H1 (cell line): ENCODE data around the gene SKIC8. TPM values are rescaled to one million over a fixed set of nuclear protein-coding genes. Genes with fewer than 3 reads are reported as not detected.
A peak's percentile ranks its signal among the peaks of the same experiment; 100 is the strongest.

Experiments
- CTCF ChIA-PET: fragments of 300-600 bp; sonication (Branson Sonifier 250); formaldehyde crosslinking; loops from one replicate; lab custom pipeline; 2021; ENCODE audit not compliant: partially characterized antibody; lab: Charles Lee
- POLR2A ChIA-PET: fragments of 300-600 bp; sonication (Branson Sonifier 250); formaldehyde crosslinking; loops from one replicate; lab custom pipeline; 2021; ENCODE audit warnings: inconsistent platforms; ENCODE audit not compliant: partially characterized antibody; lab: Charles Lee
- DNase-seq, 2 experiments: peaks; one replicate each; pipeline versions ENCODE4 v3.0.0 to v3.0.0-alpha.2; 2010 to 2022; ENCODE audit warnings: low spot score in 2 of 2, low read depth in 1 of 2, mixed read lengths in 1 of 2
- FAIRE-seq: peaks from 2 replicates; lab custom pipeline; 2011; peaks lifted over from hg19 to GRCh38; lab: Jason Lieb, UNC
- H2AFZ ChIP-seq: 2 replicates; pipeline ENCODE4 v1.8.1; 2012; ENCODE audit warnings: low read length, inconsistent platforms
- H2AK5ac ChIP-seq: 2 replicates; pipeline ENCODE4 v1.6.1; 2013; ENCODE audit warnings: low read depth, low read length
- H2BK120ac ChIP-seq: replicated peaks from 2 replicates; pipeline ENCODE3; 2013; ENCODE audit warnings: low read depth, low read length, inconsistent platforms
- H2BK12ac ChIP-seq: 2 replicates; pipeline ENCODE4 v1.6.1; 2013; ENCODE audit warnings: low read depth, low read length
- H2BK15ac ChIP-seq: 2 replicates; pipeline ENCODE4 v1.6.1; 2013; ENCODE audit warnings: low read length
- H2BK20ac ChIP-seq: 2 replicates; pipeline ENCODE4 v1.6.1; 2013; ENCODE audit warnings: low read length
- H2BK5ac ChIP-seq: 2 replicates; pipeline ENCODE4 v1.6.1; 2013; ENCODE audit warnings: low read depth, low read length
- H3K14ac ChIP-seq: 2 replicates; pipeline ENCODE4 v1.6.1; 2013; ENCODE audit warnings: inconsistent platforms; ENCODE audit not compliant: insufficient read length
- H3K18ac ChIP-seq: 2 replicates; pipeline ENCODE4 v1.6.1; 2013; ENCODE audit warnings: low read length; ENCODE audit errors: extremely low read depth
- H3K23ac ChIP-seq: 2 replicates; pipeline ENCODE4 v1.6.1; 2013; ENCODE audit warnings: inconsistent platforms; ENCODE audit not compliant: insufficient read length
- H3K23me2 ChIP-seq: 2 replicates; pipeline ENCODE4 v1.6.1; 2013; ENCODE audit warnings: low read depth, low read length
- H3K27ac ChIP-seq: 2 replicates; pipeline ENCODE4 v1.6.1; 2011; ENCODE audit warnings: low read depth, low read length, inconsistent platforms
- H3K27me3 ChIP-seq, 4 experiments: replicated peaks in 1 of 4; 1 replicate in 1 of 4; 2 replicates in 3 of 4; pipeline versions ENCODE4 v1.6.1 to v1.8.1; 2011 to 2013; ENCODE audit warnings: low read length in 3 of 4, mild to moderate bottlenecking in 3 of 4, inconsistent platforms in 2 of 4, mixed read lengths in 2 of 4, moderate library complexity in 1 of 4; ENCODE audit not compliant: control insufficient read depth in 3 of 4, insufficient read depth in 3 of 4; ENCODE audit errors: extremely low read depth in 1 of 4
- H3K36me3 ChIP-seq, 4 experiments: 2 replicates each; pipeline versions ENCODE4 v1.6.1 to v1.8.1; 2011 to 2013; ENCODE audit warnings: mild to moderate bottlenecking in 4 of 4, low read length in 3 of 4, moderate library complexity in 2 of 4, control low read depth in 1 of 4, inconsistent platforms in 1 of 4; ENCODE audit not compliant: insufficient read depth in 4 of 4, control insufficient read depth in 2 of 4
- H3K4ac ChIP-seq: replicated peaks from 2 replicates; pipeline ENCODE3; 2013; ENCODE audit warnings: low read length, low read depth, mixed read lengths, inconsistent platforms; ENCODE audit not compliant: insufficient read length
- H3K4me1 ChIP-seq, 4 experiments: replicated peaks in 1 of 4; 1 replicate in 1 of 4; 2 replicates in 3 of 4; pipeline versions ENCODE4 v1.6.1 to v1.8.1; 2011 to 2013; ENCODE audit warnings: low read length in 3 of 4, inconsistent platforms in 2 of 4, mixed read lengths in 1 of 4; ENCODE audit not compliant: insufficient read depth in 4 of 4, control insufficient read depth in 3 of 4
- H3K4me2 ChIP-seq, 2 experiments: 2 replicates each; pipeline versions ENCODE4 v1.6.1 to v1.8.1; 2011 to 2013; ENCODE audit warnings: low read depth in 2 of 2, low read length in 2 of 2, control low read depth in 1 of 2, inconsistent platforms in 1 of 2, mild to moderate bottlenecking in 1 of 2; ENCODE audit not compliant: insufficient read depth in 1 of 2
- H3K4me3 ChIP-seq, 4 experiments: fragments of 200-600, 300-600 bp in 1 of 4; sonication (generic), shearing (Covaris generic), sonication (Bioruptor Twin) in 1 of 4; 2 replicates each; pipeline versions ENCODE4 v1.5.1 to v1.8.1; 2011 to 2016; ENCODE audit warnings: low read length in 4 of 4, low read depth in 3 of 4, control low read depth in 2 of 4, inconsistent platforms in 2 of 4, mild to moderate bottlenecking in 2 of 4, mixed read lengths in 1 of 4, moderate library complexity in 1 of 4; ENCODE audit not compliant: insufficient read depth in 2 of 4; ENCODE audit errors: extremely low read depth in 1 of 4
- H3K56ac ChIP-seq: replicated peaks from 2 replicates; pipeline ENCODE3; 2013; ENCODE audit warnings: low read depth, mild to moderate bottlenecking, mixed read lengths, low read length, inconsistent platforms; ENCODE audit not compliant: insufficient read length
- H3K79me1 ChIP-seq: 2 replicates; pipeline ENCODE4 v1.6.1; 2013; ENCODE audit warnings: low read depth, low read length, control low read depth
- H3K79me2 ChIP-seq, 2 experiments: 2 replicates each; pipeline versions ENCODE4 v1.6.1 to v1.8.1; 2012 to 2013; ENCODE audit warnings: low read length in 2 of 2, mild to moderate bottlenecking in 2 of 2, inconsistent platforms in 1 of 2; ENCODE audit not compliant: insufficient read depth in 2 of 2, control insufficient read depth in 1 of 2
- H3K9ac ChIP-seq, 4 experiments: replicated peaks in 1 of 4; 1 replicate in 1 of 4; 2 replicates in 3 of 4; pipeline versions ENCODE4 v1.6.1 to v1.8.1; 2011 to 2013; ENCODE audit warnings: low read depth in 3 of 4, low read length in 3 of 4, control low read depth in 2 of 4, mild to moderate bottlenecking in 2 of 4, moderate library complexity in 2 of 4, inconsistent platforms in 1 of 4; ENCODE audit errors: extremely low read depth in 1 of 4
- H3K9me3 ChIP-seq, 2 experiments: 2 replicates each; pipeline versions ENCODE4 v1.6.1 to v1.8.1; 2012 to 2013; ENCODE audit warnings: mild to moderate bottlenecking in 2 of 2, moderate library complexity in 2 of 2, control low read depth in 1 of 2, inconsistent platforms in 1 of 2, low read depth in 1 of 2, low read length in 1 of 2, mixed read lengths in 1 of 2; ENCODE audit not compliant: insufficient read depth in 2 of 2
- H4K20me1 ChIP-seq, 2 experiments: replicated peaks in 1 of 2; 2 replicates each; pipeline versions ENCODE3 to v1.8.1; 2011 to 2013; ENCODE audit warnings: inconsistent platforms in 2 of 2, low read length in 2 of 2, mild to moderate bottlenecking in 1 of 2; ENCODE audit not compliant: insufficient read depth in 2 of 2, control insufficient read depth in 1 of 2
- H4K5ac ChIP-seq: 2 replicates; pipeline ENCODE4 v1.6.1; 2013; ENCODE audit warnings: low read length, low read depth, mixed read lengths, inconsistent platforms; ENCODE audit not compliant: insufficient read length
- H4K8ac ChIP-seq: 2 replicates; pipeline ENCODE4 v1.8.0; 2013; ENCODE audit warnings: mild to moderate bottlenecking, moderate library complexity, low read length, inconsistent platforms; ENCODE audit not compliant: insufficient read depth; ENCODE audit errors: extremely low read depth
- H4K91ac ChIP-seq: replicated peaks from 2 replicates; pipeline ENCODE3; 2013; ENCODE audit warnings: low read length, mixed read lengths, inconsistent platforms; ENCODE audit not compliant: insufficient read length
- NRF1 ChIP-seq: IDR thresholded peaks from 2 replicates; pipeline ENCODE4 v1.6.1; 2011; ENCODE audit warnings: mild to moderate bottlenecking, low read depth, low read length, improper control_type of control experiment
- RAD21 ChIP-seq, 2 experiments: IDR thresholded peaks in 1 of 2; conservative IDR thresholded peaks in 1 of 2; 2 replicates each; pipeline ENCODE4 v1.6.1; 2011; ENCODE audit warnings: low read depth in 2 of 2, low read length in 2 of 2, improper control_type of control experiment in 1 of 2, inconsistent platforms in 1 of 2, mild to moderate bottlenecking in 1 of 2, moderate library complexity in 1 of 2
- WGBS, 2 experiments: shearing (Covaris generic) in 1 of 2; methylation state at CpG; one replicate each; pipeline versions ENCODE4 v1.1.6 to v1.1.7; 2013 to 2015; ENCODE audit warnings: low lambda C conversion rate in 2 of 2, mixed read lengths in 2 of 2, inconsistent platforms in 1 of 2, low coverage in 1 of 2, missing lambda C conversion rate in 1 of 2; ENCODE audit not compliant: insufficient replicate concordance in 2 of 2, insufficient coverage in 1 of 2, insufficient read length in 1 of 2; ENCODE audit errors: extremely low coverage in 1 of 2, missing lambda C conversion rate in 1 of 2; 5-methylcytosine and 5-hydroxymethylcytosine counted together
- polyA plus RNA-seq, 7 experiments: library from polyadenylated mRNA; depleted of rRNA in 3 of 7; stranded (reverse) in 5 of 7; unstranded in 2 of 7; fragments of >200 nt in 5 of 7; fragments of 200-250 nt in 2 of 7; gene quantifications; 1 replicate in 5 of 7; 2 replicates in 1 of 7; 4 replicates in 1 of 7; pipeline versions ENCODE4 v1.2.1 to v1.2.3, GENCODE V29; 2011 to 2013; ENCODE audit warnings: missing spikeins in 2 of 7, mixed read lengths in 2 of 7
- total RNA-seq: library from RNA; stranded (reverse); fragmentation: NEBNext Ultra II Directional; extraction: Animal tissue kit (Norgen Biotek cat#: 25700); gene quantifications from 2 replicates; pipeline ENCODE4 v1.2.1, GENCODE V29; 2021
- TF ChIP-seq, protein P1 (sequence below), 3 experiments: IDR thresholded peaks; 1 replicate in 2 of 3; 2 replicates in 1 of 3; pipeline versions ENCODE4 v1.5.1 to v1.6.1; 2011; ENCODE audit warnings: low read length in 3 of 3, mild to moderate bottlenecking in 3 of 3, inconsistent platforms in 2 of 3, low read depth in 1 of 3, moderate library complexity in 1 of 3; ENCODE audit not compliant: insufficient read depth in 1 of 3; ENCODE audit errors: control extremely low read depth in 1 of 3

Gene SKIC8
- total and polyA plus RNA-seq, 2 of the 8 experiments (the other 6 are each of a cell fraction or from before 2014, with no cell fraction given), result 44.2 to 77.7 TPM

DNA sequence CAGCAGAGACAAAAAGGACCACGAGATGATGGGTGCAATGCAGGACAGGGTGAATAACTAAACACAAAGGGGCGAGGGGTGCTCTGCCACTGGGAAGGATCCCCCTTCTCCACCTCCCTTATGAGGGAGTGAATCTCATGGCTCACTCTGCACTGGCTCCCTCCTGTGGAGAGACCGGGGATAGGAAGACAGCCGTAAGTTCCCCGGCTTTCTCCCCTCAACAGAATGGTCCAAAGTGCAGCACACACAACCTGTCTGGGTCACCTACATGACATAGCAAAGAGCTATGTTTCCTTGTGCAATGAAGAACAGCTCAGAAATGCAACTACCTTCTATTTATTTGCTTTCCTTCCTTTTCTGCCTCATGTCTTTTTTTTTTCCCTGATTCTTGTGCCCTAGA is 57.3 kb downstream of the SKIC8 start:
- H2BK120ac ChIP-seq, result no peak overlapping the region
- H3K79me1 ChIP-seq, result no peaks in the 10 kb centered on the region
- H3K4ac ChIP-seq, result no peak overlapping the region
- H2BK12ac ChIP-seq, result no peak overlapping the region
- CTCF ChIA-PET, result interaction anchor here (0.6 to 16.2 kb wide), 36 partner anchors 10 to 510 kb away, joined by 3 to 285 read pairs (median 6); partner anchors contain the start of gene CIB2
- H2AK5ac ChIP-seq, result no peak overlapping the region
- H2BK5ac ChIP-seq, result no peak overlapping the region
- H3K14ac ChIP-seq, result no peak overlapping the region
- H3K4me3 ChIP-seq, result no peak overlapping the region
- no peak overlapping the region for H3K56ac ChIP-seq
- H4K5ac ChIP-seq, result no peak overlapping the region
- peaks cover 0 to 8% (median 5%) of the 10 kb centered on the region in 4 experiments; a peak in 6 of 7 replicates for H3K4me1 ChIP-seq
- TF ChIP-seq RAD21 (IDR thresholded peaks at IDR 0.05 in 1 of 2, conservative IDR thresholded peaks at IDR 0.05 in 1 of 2; ENCODE audit: low read depth in 2 of 2, low read length in 2 of 2) (peak; percentile 60 to 68), NRF1 (no peak)
- TF ChIP-seq, protein P1, sequence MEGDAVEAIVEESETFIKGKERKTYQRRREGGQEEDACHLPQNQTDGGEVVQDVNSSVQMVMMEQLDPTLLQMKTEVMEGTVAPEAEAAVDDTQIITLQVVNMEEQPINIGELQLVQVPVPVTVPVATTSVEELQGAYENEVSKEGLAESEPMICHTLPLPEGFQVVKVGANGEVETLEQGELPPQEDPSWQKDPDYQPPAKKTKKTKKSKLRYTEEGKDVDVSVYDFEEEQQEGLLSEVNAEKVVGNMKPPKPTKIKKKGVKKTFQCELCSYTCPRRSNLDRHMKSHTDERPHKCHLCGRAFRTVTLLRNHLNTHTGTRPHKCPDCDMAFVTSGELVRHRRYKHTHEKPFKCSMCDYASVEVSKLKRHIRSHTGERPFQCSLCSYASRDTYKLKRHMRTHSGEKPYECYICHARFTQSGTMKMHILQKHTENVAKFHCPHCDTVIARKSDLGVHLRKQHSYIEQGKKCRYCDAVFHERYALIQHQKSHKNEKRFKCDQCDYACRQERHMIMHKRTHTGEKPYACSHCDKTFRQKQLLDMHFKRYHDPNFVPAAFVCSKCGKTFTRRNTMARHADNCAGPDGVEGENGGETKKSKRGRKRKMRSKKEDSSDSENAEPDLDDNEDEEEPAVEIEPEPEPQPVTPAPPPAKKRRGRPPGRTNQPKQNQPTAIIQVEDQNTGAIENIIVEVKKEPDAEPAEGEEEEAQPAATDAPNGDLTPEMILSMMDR (IDR thresholded peaks at IDR 0.05; ENCODE audit: control extremely low read depth in 1 of 3, insufficient read depth in 1 of 3, low read depth in 1 of 3, low read length in 3 of 3), result peak; percentile 67 to 79 (median 72)
- FAIRE-seq (no peak), DNase-seq (peak in 1 of 2 experiments; percentile 81)
- no peak overlapping the region for H3K18ac ChIP-seq
- no peak overlapping the region for H2AFZ ChIP-seq
- H4K8ac ChIP-seq, result no peak overlapping the region
- no peaks in the 10 kb centered on the region for H3K27me3 ChIP-seq
- WGBS, 2 experiments, result 78% methylated on average over 5 of the region's 5 CpGs; no CpG with 5 or more reads in 1 of the 2 experiments
- no peaks in the 10 kb centered on the region for H4K20me1 ChIP-seq
- H3K79me2 ChIP-seq, result no peaks in the 10 kb centered on the region
- no peak overlapping the region for H2BK15ac ChIP-seq
- H3K9ac ChIP-seq, result no peak overlapping the region
- no peak overlapping the region for H3K4me2 ChIP-seq
- H3K9me3 ChIP-seq, result no peaks in the 10 kb centered on the region
- no peak overlapping the region for H4K91ac ChIP-seq
- no peaks in the 10 kb centered on the region; the same call in 1 of the 2 replicates for H3K23me2 ChIP-seq
- POLR2A ChIA-PET, result interaction anchor here (0.6 to 0.9 kb wide), 2 partner anchors 52 to 57 kb away, joined by 3 to 4 read pairs; partner anchors contain the start of gene SKIC8
- no peak overlapping the region for H3K27ac ChIP-seq
- no peaks in the 10 kb centered on the region for H3K36me3 ChIP-seq
- H3K23ac ChIP-seq, result no peak overlapping the region
- no peak overlapping the region for H2BK20ac ChIP-seq
